Esophagus muscularis mucosa (tissue), 4 donors: ENCODE measurements around the gene BAHCC1.

Experiments used
- EP300 ChIP-seq: sonication (generic); formaldehyde crosslinking; IDR thresholded peaks from one replicate; pipeline ENCODE4 v1.6.1; 2017; ENCODE audit warnings: antibody characterized with exemption
- POLR2A ChIP-seq: fragments of 450-650 bp; IDR thresholded peaks from one replicate; pipeline ENCODE4 v1.6.1; 2017; ENCODE audit warnings: antibody characterized with exemption, moderate library complexity, mild to moderate bottlenecking, low read depth
- POLR2AphosphoS5 ChIP-seq, 2 donors: sonication (generic); formaldehyde crosslinking; IDR thresholded peaks; one replicate each; pipeline ENCODE4 v1.6.1; 2017; ENCODE audit warnings: antibody characterized with exemption in 2 of 2
- TF ChIP-seq, protein P1 (sequence below), 3 experiments: fragments of 200-600 bp in 2 of 3; fragments of 450-650 bp in 1 of 3; sonication (generic) in 2 of 3; IDR thresholded peaks; one replicate each; pipeline ENCODE4 v1.5.1; 2017 to 2019; ENCODE audit warnings: antibody characterized with exemption in 3 of 3, mild to moderate bottlenecking in 2 of 3, moderate library complexity in 1 of 3

DNA sequence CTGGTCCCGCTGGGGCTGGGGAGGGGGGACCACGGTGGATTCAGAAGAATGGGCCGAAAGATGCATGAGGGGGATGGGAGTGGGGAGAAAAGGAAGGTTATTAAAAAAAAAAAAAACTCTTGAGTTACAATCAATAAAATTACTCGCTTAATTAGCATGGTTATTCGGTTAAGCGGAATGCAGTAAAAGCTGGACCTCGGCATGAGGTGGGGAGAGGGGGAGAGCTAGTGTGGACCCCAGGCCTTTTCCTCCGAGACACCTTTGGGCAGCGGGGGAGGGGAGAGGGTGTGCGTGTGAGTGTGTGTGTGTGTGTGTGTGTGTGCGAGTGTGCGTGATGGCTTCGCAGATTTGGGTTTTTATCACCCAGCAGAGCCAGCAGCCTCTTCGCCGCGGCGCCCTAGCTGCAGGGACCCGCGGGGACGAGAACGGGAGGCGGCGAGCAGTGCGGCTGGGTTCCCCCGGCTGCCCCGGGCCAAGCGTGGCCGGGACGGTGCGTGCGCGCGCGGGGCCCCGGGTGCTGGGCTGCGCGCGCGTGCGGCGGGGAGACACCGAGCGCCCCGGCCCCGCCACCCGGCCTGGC, 3.7 kb downstream of the BAHCC1 start:
- TF ChIP-seq, protein P1, sequence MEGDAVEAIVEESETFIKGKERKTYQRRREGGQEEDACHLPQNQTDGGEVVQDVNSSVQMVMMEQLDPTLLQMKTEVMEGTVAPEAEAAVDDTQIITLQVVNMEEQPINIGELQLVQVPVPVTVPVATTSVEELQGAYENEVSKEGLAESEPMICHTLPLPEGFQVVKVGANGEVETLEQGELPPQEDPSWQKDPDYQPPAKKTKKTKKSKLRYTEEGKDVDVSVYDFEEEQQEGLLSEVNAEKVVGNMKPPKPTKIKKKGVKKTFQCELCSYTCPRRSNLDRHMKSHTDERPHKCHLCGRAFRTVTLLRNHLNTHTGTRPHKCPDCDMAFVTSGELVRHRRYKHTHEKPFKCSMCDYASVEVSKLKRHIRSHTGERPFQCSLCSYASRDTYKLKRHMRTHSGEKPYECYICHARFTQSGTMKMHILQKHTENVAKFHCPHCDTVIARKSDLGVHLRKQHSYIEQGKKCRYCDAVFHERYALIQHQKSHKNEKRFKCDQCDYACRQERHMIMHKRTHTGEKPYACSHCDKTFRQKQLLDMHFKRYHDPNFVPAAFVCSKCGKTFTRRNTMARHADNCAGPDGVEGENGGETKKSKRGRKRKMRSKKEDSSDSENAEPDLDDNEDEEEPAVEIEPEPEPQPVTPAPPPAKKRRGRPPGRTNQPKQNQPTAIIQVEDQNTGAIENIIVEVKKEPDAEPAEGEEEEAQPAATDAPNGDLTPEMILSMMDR (IDR thresholded peaks at IDR 0.05) = no peak
- TF ChIP-seq POLR2AphosphoS5 (IDR thresholded peaks at IDR 0.05) (no peak), POLR2A (no peak), EP300 (no peak)
